ENCODE results near the gene ADAMTSL1.

Gene ADAMTSL1

DNA sequence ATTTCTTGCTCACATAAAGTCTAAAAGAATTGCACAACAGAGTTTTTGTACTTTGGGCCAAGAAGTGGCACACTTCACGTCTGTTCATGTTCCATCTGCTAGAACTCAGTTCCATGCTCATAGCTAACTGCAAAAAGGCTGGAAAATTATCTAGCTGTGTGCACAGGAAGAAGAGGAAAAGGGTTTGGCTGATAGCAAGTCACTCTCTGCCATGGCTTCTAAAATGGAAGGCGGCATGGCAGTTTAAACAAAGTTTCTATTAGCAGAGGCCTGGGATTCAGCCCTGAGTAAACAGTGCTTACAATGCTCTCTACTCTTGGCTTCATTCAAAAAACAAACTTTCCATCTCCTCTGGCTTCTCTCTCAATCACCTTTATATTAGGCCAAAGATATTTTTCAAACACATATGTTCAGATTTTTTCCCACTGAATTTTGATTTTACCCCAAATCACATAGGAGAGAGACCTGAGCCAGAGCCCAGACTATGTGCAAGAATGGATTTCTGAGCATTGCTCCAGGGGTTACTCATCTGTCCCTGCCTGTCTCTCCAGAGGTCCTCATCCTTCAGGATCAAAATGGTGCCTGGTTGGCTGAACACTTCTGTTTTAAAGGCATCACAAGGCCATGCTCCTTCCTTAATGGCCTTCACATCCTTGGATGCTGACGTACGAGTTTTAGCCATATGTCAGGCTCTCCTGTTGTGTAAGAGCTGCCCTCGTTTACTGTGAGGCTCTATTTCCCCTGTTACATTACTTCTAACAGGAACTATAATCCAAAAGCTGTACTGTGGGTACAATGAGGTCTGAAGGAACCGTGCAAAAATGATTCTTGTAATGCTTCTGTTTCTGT, 332.5 kb downstream of the ADAMTSL1 start:
- DNase-seq: no peak

DNA sequence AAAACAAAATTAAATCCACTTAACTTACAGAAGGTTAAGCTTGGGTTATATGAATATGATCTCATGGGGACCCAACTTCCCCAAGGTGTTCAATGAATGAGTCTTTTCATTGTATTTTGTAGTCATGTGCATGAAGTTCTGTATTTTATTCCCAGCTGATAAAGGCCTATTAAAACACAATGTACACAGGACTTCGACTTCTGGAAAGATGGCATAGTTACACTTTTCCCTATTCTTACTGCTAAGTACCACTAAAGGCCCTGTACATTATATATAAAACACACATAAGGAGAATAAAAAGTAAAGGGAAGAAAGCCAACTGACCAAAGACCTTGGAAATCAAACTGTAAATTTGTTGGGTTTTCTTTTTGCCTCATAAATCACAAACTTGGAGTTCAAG, 336.6 kb downstream of the ADAMTSL1 start:
- no peak for DNase-seq

DNA sequence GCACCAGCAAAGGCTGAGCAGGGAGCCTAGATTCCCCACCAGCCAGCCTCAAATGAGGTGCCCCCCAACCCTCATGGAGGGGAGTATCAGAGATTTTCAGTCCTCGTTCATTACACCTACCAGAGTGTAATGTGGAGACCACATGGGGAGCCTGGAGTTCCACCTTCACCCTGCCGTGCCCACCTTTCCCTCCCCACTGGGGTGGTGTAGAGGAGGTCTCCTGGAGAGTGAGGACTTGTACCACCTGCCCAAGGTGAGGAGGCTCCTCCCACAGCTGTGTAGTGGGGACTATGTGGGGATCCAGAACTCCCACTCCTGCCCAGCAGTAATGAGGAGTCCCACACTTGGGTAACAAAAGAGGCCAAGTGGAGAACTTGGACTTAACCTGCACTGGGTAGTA, 337.2 kb downstream of the ADAMTSL1 start:
- DNase-seq: no peak

DNA sequence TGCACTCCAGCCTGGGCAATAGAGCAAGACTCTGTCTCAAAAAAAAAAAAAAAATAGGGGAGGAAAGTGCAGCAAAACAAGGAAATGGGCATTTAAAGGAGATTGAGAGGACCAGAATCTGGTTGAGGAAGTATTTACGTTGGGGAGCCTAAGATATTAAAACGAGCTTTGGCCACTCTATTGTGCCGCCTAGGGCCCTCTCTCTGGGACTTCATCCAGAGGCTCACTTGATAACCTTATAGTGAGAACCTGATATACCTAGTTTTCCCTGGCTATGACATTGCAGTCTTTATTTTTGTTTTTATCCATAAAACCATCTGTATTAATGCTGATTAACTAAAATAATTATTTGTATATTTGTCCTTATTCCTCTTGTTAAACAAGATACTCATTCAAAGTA, 345.5 kb downstream of the ADAMTSL1 start:
- no peak for DNase-seq

DNA sequence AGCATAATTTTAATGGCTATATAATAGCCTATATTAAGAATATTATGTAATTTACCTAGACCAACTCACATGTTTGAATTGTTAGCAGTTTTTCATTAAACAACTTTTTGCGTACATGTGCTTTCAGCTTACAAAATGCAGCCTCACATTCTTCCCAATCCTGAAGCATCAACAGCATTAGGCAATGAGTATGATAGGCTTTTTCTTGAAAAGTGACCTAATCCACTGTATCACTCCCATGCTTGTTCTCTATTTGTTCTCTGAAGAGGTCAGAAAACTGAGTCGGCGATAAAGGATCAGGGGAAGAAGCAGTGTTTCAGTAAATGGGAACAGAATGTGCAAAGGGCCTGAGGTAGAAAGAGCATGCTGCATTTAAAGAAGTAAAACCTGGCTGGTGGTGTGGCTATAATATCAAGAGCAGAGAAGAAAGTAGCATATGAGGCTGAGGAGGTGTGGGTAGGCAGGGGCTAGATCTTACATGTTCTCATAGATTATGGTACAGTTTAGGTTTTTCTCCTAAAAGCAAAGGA, 346.7 kb downstream of the ADAMTSL1 start:
- no peak for DNase-seq

DNA sequence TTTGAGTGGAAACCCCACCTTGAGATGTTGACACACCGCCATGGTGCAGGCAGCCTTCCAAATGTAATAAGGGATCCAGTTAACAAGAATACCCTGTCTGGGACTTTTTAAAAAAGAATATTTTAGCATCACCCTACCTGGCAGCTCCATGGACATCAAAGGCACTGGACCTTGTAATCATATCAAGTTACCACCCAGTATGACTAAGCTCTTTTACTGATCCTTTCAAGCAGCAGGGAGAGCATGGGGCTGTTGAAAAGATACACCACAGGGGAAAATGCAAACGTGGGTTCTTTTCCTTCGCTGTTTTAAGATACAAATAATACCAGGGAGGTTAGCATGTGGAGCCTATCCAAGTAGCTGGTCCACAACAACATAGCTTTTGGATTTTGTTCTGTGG, 347.8 kb downstream of the ADAMTSL1 start:
- no peak for DNase-seq

DNA sequence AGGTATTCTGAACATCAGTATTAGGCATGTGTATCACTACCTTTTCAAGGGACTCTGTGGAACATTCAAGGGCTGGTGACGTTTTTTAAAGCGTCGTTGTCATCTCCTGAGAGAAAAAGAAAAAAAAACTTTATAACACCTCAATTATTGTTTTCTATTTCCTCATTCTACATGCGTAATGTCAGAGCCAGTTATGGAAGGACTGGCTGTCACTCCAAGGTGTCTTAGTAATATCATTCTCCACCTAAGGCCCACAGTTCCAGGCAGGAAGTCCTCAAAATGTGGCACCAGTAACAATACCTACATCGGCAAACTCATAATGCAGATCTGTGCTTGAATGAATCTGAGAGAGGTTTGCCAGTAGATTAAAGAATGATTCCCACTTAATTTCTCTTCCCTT, 348.9 kb downstream of the ADAMTSL1 start:
- DNase-seq: no peak

DNA sequence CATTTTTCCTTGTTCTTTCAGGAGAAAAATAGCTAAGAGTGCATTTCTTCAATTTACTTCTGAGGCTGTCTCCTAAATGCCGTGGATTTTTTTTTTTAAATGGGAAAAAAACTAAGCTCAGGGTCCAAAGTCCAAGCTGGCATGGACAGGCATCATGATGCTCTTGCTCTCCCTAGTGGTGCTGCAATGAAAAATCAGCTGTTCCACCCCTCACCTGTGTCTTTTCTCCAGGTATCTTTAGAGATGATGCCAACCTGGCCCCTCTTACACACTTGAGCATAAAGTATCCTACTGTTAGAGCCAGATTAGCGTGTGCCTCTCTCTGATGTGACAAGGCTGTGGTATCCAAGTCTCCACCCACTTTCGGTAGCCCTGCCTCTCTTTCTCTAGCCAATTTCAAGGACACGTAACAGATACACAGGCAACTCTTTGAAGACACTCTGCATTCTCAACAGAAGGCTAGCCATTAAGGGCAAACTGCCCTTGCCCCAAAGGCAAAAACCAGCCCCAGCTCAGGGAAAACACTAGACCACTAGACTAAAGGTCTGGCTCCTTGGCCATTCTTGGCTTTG, 350.2 kb downstream of the ADAMTSL1 start:
- DNase-seq: no peak

DNA sequence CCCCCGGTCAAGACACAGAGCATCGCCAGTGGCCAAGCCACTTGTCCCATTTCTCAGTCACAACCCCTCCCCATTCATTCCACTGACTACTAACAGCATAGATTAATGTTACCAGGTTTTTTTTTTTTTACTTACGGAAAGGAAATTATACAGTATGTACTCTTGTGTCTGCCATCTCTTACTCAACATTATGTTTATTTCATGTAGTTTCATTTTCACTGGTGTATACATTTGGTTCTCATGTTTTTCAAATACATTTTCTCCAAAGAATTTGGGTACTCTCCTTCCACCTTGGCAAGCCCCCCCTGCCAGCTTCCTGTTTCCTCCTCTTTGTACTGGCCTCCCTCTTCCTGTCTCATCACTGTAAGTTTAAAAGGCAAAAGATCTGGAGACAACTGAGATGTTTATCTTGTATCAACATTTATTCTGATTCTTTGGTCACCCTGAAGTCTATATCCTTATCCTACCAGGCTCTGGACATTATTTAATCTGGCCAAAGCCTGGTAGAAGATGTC, 351.8 kb downstream of the ADAMTSL1 start:
- no peak for DNase-seq

DNA sequence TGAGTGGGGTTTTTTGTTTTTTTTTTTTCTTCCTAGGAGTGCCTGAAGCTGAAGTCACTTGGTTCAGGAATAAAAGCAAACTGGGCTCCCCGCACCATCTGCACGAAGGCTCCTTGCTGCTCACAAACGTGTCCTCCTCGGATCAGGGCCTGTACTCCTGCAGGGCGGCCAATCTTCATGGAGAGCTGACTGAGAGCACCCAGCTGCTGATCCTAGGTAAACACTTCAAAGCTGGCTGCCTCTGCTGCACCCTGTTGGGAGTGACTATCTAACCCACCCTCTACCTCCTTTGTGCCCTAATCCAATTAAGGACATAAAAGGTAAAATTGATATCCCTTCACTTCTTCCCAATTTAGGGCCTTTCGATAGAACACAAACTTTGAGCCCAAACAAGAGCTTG, 352.3 kb downstream of the ADAMTSL1 start:
- no peak for DNase-seq

DNA sequence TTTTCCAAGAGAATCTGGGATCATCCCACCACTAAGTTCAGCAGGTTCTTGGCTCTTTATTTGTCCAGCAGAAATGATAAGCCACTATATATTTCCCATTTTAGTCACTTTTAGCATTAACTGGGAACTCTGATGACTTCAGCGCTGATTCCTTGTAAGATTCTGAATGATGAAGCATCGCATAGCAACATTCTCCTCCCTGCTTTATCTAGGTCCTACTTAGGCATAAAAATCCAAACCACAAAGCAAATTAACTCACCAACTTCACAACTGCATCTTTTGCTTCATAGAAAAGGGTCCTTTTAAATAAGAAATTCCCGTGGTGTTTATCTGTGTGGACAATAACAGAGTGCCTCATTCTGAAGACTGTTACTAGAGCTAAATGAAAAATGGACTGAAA, 355.1 kb downstream of the ADAMTSL1 start:
- no peak for DNase-seq

DNA sequence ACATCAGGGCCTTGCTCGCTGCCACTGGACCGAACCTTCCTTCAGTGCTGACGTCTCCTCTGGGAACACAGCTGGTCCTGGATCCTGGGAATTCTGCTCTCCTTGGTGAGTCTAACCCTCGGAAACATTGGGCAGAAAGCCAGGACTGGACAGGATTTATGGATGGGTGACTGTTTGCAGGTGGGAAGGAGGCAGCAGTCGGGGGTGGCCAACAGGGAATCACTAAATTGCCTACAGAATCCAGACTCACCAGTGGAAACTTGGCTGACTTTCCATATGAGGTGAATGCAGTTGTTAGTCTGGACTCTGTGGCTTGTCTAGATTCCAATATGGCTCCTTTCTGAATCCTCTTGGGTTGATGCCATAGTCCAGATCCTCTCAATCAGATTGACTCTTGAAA, 355.9 kb downstream of the ADAMTSL1 start:
- no peak for DNase-seq

DNA sequence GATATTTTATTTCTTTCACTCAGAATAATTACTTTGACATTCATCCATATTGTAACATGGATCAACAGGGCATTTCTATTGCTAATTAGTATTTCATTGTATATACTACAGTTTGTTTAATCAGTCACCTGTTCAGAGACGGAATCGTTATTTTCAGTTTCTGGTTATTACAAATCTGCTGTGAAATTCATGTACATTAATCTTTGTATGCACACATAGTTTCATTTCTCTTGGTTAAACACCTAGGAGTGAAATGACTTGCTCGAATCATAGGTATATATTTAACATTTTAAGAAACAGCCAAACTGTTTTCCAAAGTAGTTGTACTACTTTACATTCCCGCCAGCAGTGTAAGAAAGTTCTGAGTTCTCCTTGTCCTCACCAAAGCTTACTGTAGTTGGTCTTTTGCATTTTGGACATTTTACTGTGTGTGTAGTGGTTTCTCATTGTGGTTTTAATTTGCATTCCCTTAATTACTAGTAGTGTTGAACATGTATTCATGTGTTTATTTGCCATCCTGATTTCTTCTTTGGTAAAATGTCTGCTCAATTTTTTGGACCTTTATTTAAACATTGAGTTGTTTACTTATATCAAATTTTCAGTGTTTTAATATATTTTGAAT, 360.9 kb downstream of the ADAMTSL1 start:
- no peak for DNase-seq

DNA sequence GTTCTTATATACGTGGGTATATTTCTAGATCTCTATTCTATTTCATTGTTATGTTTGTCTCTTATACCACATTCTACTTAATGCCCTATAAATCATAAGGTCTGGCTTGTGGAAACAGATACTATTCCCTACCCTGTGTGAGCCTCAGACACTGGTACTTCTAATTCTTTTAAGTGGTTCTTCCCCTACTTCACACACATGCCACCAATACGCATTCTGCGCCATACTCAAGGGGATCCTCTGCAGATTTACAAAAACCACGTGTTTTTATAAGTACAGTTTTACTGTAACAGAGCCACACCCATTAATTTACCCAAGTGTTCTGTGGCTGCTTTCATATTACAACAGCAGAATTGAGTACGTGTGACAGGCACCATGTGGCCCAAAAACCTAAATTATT, 363.4 kb downstream of the ADAMTSL1 start:
- no peak for DNase-seq

DNA sequence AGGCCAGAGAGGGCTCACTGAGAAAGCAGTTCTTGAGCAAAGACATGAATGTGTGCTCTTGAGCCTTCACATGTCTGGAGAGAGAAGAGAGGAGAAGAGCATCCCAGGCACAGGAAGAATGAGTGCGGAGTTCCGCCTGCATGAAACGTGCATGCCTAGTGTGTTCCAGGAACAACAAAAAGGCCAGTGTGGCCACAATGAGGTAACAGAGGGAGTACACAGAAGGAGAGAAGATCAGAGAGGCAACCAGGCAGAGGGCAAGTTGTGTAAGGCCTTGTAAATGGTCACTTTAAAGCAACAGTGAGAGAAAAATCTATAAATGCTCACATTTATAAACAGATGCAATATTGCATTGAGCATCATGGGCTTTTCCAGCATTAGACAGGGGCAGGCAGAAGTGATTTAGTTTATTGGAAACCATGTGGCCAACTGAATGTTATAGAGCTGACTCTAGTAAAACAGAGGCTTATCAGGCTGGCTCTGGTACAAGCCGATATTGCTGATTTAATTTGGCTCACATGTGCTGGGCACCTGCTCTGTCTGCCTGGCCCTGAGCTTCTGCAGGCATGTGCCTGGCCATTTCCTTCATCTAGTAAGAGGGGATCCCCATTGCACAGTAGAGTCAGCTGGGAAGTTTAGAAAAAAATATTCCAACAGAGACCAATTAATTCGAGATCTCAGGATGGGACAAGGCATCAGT, 373.8 kb downstream of the ADAMTSL1 start:
- DNase-seq: no peak

DNA sequence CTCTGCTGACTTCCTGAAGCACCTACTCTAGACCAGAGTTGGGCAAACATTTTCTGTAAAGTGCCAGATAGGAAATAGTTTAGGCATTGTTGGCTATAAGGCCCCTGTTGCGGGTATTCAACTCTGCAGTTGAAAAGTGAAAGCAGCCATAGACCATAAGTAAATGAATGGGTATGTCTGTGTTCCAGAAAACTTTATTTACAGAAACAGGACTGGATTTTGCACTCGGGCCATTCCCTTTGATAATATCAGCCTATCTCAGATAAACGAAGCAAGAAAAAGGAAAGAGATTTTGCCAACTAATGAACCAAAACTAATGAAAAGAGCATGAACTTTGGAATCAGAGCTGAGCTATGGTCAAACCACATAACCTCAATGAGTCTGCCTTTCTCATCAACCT, 374.7 kb downstream of the ADAMTSL1 start:
- no peak for DNase-seq

DNA sequence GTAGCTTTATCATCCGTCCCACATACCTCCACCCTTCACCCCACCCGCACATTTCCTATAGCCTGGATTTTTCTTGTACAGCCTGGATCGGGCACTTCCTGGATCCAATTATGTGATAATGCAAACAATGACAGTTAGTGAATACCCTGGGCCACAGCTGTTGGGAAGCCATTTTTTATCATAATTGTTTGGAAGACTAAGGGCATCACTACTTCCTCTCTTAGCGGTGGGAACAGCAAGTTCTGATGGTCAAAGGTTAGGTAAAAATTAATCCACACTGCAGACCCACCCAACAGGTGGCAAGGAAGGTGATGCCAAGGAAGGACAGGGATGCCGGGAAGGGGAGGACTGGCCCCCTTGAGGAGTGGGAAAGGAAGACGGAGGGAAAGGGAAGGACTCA, 375.3 kb downstream of the ADAMTSL1 start:
- no peak for DNase-seq

DNA sequence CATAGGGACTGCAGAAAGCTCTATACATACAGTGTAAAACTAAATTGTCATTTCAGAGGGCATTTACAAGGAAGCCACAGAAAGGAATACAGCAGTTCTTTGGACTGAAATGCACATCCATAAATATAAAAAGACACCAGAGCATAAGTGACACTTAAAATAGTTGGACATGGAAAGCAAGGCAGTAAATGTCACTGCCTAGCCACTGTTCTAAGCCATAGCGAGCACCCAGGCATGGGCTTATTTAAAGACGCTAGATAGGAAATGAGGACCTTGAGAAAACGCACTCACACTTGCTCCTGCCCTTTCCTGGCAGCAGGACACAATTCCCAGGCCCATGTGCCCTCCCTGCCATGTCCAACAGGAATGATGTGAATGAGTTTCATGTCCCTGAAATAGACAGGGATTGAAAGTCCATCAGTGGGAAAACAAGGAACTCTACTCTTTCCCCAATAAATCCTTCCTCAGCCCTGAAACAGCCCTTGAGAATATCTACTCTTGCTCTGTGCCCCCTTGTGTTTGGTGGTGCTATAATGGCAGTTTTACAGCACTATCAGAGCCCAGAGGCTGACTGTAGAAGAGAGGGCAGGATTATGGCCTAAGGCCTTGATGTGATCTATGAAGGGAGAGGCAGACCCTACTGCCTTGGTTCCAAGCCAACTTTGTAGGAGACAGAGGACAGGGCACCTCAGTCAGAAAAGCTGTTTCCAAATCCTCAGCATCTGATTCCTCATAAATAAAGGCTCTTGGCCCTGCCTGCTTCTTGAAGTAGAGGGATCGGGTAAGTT, 376.1 kb downstream of the ADAMTSL1 start:
- DNase-seq: no peak

DNA sequence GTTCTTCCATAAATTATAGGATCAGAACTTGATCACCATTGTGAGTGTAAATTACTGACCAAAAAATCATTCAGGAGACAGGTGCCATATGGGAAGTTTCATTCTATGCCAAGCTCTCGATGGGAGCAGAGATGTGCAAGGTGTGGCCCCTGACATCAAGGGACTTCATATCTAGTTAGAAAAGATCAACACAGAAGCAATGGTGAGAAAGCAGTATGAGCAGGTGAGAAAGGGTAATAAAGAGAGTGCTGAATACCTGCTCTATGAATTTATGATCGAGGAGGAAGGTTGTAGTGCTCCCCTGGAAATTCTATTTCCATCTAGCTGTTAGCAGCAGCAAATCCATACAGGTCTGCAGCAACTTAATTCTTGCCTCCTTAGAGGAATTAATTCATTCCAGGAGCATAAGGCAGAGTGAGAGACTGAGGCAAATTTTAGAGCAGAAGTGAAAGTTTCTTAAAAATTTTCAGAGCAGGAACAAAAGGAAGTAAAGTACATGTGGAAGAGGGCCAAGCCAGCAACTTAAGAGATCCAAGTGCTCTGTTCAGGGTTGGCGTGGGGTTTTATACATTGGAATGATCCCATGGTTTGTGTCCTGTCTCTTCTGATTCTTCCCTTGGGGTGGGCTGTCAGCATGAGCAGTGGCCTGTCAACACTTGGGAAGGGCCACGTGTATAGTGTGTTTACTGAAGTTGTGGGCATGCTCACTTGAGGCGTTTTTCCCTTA, 377.3 kb downstream of the ADAMTSL1 start:
- no peak for DNase-seq

DNA sequence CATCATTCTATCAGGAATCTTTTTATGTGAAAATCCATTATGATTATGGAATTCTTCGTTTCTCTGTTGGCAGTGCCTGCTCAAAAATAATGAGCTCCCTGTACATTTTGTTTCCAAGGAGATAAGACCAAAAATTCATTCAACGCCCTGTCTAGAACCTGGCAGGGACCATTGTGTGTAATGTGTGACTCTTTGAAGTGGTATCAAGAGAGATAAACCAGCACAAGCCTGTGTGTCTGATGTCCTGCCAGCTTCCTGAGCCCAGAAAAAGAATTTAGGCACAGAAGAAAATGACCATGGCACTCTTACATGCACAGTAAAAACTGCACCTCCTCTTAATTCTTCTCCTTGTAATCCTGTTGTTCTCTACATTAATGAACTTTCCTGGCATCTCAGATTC, 381.7 kb downstream of the ADAMTSL1 start:
- DNase-seq: peak in 12 of 58 donors; percentile 5 to 60 (median 10)

Measured in anterior cingulate cortex (tissue), 58 donors.